ENCODE measurements around the gene SRCAP. TPM values are rescaled to one million over a fixed set of nuclear protein-coding genes. Genes with fewer than 3 reads are reported as not detected.

The SRCAP gene
- total RNA-seq, 1 donor, result 15.1 TPM

DNA sequence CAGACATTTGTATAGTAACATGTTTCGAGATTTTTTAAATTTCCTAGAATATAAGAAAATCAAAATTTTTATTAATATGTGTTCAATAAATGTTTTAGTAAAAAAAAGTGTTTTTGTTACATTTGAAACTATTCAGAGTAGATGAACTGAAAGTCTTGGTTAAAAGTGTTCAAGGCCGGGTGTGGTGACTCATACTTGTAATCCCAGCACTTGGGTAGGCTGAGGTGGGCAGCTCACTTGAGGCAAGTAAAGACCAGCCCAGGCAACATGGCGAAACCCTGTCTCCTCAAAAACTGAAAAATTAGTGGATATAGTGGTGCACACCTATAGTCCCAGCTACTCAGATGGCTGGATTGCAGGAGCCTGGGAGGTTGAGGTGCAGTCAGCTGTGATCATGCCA lies 32.4 kb downstream of the SRCAP start:
- no peak overlapping the region for H3K4me3 ChIP-seq (ENCODE audit: low read depth, low read length)
- DNase-seq (ENCODE audit: low read depth), result no peak
- TF ChIP-seq, protein P1, sequence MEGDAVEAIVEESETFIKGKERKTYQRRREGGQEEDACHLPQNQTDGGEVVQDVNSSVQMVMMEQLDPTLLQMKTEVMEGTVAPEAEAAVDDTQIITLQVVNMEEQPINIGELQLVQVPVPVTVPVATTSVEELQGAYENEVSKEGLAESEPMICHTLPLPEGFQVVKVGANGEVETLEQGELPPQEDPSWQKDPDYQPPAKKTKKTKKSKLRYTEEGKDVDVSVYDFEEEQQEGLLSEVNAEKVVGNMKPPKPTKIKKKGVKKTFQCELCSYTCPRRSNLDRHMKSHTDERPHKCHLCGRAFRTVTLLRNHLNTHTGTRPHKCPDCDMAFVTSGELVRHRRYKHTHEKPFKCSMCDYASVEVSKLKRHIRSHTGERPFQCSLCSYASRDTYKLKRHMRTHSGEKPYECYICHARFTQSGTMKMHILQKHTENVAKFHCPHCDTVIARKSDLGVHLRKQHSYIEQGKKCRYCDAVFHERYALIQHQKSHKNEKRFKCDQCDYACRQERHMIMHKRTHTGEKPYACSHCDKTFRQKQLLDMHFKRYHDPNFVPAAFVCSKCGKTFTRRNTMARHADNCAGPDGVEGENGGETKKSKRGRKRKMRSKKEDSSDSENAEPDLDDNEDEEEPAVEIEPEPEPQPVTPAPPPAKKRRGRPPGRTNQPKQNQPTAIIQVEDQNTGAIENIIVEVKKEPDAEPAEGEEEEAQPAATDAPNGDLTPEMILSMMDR (IDR thresholded peaks at IDR 0.05; ENCODE audit: insufficient read depth, low read depth, low read length), result no peak

DNA sequence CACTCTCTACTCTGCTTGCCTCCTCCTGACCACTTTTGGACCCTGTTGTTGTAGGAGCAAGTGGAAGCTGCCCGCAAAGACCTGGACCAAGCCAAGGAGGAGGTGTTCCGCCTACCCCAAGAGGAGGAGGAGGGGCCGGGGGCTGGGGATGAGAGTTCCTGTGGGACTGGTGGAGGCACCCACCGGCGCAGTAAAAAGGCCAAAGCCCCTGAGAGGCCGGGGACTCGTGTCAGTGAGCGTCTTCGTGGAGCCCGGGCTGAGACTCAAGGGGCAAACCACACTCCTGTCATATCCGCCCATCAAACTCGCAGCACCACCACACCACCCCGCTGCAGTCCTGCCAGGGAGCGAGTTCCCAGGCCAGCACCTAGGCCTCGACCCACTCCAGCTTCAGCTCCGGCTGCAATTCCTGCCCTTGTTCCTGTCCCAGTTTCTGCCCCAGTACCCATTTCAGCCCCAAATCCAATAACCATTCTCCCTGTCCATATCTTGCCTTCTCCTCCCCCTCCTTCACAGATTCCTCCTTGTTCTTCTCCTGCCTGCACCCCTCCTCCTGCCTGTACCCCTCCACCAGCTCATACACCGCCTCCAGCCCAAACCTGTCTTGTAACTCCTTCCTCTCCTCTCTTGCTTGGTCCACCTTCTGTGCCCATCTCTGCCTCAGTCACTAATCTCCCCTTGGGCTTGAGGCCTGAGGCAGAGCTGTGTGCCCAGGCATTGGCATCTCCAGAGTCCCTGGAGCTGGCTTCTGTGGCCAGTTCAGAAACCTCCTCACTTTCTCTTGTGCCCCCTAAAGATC lies 38.2 kb downstream of the SRCAP start:
- no peak for DNase-seq (ENCODE audit: low read depth)
- TF ChIP-seq, protein P1 (IDR thresholded peaks at IDR 0.05; ENCODE audit: insufficient read depth, low read depth, low read length), result no peak
- no peak overlapping the region for H3K4me3 ChIP-seq (ENCODE audit: low read depth, low read length)

DNA sequence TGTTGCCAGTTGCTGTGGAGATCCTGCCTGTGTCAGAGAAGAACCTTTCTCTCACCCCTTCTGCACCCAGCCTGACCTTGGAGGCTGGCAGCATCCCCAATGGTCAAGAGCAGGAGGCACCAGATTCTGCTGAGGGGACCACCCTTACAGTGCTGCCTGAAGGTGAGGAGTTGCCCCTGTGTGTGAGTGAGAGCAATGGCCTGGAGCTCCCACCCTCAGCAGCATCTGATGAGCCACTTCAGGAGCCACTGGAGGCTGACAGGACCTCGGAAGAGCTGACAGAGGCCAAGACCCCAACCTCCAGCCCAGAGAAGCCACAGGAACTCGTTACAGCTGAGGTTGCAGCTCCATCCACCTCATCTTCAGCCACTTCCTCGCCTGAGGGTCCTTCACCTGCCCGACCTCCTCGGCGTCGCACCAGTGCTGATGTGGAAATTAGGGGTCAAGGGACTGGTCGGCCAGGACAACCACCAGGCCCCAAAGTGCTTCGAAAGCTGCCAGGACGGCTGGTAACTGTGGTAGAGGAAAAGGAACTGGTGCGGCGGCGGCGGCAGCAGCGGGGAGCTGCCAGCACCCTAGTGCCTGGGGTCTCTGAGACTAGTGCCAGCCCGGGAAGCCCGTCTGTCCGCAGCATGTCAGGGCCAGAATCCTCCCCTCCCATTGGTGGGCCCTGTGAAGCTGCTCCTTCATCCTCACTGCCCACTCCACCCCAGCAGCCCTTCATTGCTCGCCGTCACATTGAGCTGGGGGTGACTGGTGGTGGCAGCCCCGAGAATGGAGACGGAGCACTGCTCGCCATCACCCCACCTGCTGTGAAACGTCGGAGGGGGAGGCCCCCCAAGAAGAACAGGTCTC lies 39.0 kb downstream of the SRCAP start:
- TF ChIP-seq, protein P1 (IDR thresholded peaks at IDR 0.05; ENCODE audit: insufficient read depth, low read depth, low read length), result no peak
- no peak for DNase-seq (ENCODE audit: low read depth)
- no peak overlapping the region for H3K4me3 ChIP-seq (ENCODE audit: low read depth, low read length)

DNA sequence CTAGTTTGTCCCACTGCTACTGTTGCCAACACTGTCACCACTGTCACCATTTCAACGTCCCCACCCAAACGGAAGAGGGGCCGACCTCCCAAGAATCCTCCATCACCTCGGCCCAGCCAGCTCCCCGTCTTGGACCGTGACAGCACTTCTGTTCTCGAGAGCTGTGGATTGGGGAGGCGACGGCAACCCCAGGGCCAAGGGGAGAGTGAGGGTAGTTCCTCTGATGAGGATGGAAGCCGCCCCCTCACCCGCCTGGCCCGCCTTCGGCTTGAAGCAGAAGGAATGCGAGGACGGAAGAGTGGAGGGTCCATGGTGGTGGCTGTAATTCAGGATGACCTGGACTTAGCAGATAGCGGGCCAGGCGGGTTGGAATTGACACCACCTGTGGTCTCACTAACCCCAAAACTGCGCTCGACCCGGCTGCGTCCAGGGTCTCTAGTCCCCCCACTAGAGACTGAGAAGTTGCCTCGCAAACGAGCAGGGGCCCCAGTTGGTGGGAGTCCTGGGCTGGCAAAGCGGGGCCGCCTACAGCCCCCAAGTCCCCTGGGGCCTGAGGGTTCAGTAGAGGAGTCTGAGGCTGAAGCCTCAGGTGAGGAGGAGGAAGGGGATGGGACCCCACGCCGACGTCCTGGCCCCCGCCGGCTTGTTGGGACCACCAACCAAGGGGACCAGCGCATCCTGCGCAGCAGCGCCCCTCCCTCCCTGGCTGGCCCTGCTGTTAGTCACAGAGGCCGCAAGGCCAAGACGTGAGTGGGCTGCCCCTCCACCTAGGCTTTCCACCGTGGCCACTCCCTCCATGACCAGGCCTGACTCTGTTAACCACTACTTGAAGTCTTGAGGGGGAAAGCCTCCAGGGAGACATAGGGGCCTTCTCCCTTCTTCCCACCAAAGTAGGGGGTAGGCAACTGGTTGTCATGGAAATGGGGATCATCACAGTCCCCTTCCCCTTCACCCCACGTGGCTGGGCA lies 40.3 kb downstream of the SRCAP start:
- DNase-seq (ENCODE audit: low read depth), result no peak

DNA sequence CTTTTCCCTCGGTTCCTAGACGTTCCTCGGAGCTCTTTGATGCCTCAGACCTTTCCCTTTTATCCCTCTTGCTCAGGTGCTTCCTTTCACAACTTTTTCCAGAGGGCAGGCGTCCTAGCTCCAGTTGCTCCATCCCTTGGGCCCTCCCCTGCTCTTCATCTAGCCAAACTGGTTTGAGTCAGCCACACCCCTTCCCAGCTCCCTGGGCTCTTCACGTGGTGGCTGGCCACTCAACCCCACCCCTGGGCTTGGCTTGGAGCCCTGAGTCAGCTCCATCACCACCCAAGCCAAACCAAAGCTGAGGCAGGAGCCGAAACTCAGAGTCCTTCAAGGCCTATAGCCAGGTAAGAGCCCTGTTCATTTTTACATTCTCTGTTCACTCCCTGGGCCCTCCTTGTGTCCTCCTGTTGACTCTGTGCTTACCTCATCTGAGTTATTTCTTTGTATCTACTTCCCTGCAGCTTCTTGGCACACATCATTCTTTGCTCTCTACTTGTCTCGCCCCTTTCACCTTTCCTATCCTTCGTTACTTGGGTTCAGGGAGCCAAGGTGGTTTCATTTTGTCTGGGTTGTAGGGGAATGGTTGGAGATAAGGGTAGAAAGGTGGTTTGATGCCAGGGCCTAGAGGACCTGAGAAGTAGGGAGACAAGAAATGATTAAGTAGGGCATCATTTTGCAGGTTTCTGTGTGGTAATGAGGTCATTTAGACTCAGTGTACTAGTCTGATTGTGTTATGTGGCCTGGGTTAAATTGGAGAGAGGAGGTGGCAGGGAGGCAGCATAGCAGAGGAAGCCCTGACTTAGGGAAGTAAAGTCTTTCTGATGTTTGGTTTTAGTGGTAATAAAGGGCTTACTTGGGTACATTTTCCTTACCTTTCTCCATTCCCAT lies 41.6 kb downstream of the SRCAP start:
- DNase-seq (ENCODE audit: low read depth), result peak; percentile 87
- TF ChIP-seq, protein P1 (IDR thresholded peaks at IDR 0.05; ENCODE audit: insufficient read depth, low read depth, low read length), result no peak
- H3K4me3 ChIP-seq (ENCODE audit: low read depth, low read length), result no peak overlapping the region

More for the DNA sequence above, 40.3 kb downstream of the SRCAP start:
- H3K4me3 ChIP-seq (ENCODE audit: low read depth, low read length), result no peak overlapping the region
- TF ChIP-seq, protein P1 (IDR thresholded peaks at IDR 0.05; ENCODE audit: insufficient read depth, low read depth, low read length), result no peak
